ENCODE measurements around the gene USP44. TPM values are rescaled to one million over a fixed set of nuclear protein-coding genes. Genes with fewer than 3 reads are reported as not detected.
A peak's percentile ranks its signal among the peaks of the same experiment; 100 is the strongest.

USP44 gene
- total RNA-seq, 1 experiment from 2014 or later = 0.17 TPM

DNA sequence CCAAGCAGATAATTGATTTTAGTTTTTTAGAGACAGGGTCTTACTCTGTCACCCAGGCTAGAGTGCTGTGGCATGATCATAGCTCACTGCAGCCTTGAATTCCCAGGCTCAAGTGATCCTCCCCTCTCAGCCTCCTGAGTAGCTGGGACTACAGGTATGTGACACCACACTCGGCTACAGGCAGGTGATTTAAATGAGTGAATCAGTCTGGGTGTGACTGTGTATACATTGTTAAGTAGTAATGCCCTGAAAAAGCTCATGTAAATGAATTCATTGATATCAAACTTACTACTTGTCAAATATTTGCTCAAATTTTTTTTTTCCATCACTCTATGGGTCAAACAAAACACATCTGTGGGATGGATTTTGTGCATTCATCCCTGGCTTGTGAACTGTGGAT, 6.3 kb upstream of the USP44 start:
- ATAC-seq = no peak
- BruUV-seq (replicated peaks) = no TSS peak
- Histone ChIP-seq H3K27ac (ENCODE audit: low read depth, low read length) (no peak overlapping the region), H3K79me2 (ENCODE audit: insufficient read depth, low read length) (no peaks in the 10 kb centered on the region), H4K20me1 (ENCODE audit: insufficient read depth) (no peaks in the 10 kb centered on the region), H3K9me3 (ENCODE audit: control insufficient read depth in 1 of 2, insufficient read depth in 1 of 2, low read depth in 1 of 2, low read length in 2 of 2) (no peaks in the 10 kb centered on the region), H3K4me1 (ENCODE audit: control insufficient read depth in 1 of 2, insufficient read depth in 2 of 2, low read length in 2 of 2) (no peaks in the 10 kb centered on the region), H2AFZ (ENCODE audit: low read depth, low read length, poor library complexity, severe bottlenecking) (no peak overlapping the region), H3K27me3 (ENCODE audit: insufficient read depth, low read length) (no peaks in the 10 kb centered on the region), H3K36me3 (ENCODE audit: control insufficient read depth in 1 of 2, insufficient read depth in 2 of 2, low read length in 2 of 2) (no peaks in the 10 kb centered on the region), H3K9ac (ENCODE audit: low read length) (no peak overlapping the region), H3K4me3 (replicated peaks in 1 of 2; ENCODE audit: low read depth in 1 of 2, low read length in 2 of 2) (no peak overlapping the region), H3K9me2 (ENCODE audit: insufficient read depth) (no peaks in the 10 kb centered on the region), H3K4me2 (ENCODE audit: low read length) (no peak overlapping the region)
- intact Hi-C loops (cut with micrococcal nuclease) = no loop called here
- POLR2A ChIA-PET = no interaction called here
- DNase-seq (ENCODE audit: low read depth, low spot score) = no peak
- RAD21 ChIA-PET (ENCODE audit: low non-redundant PET in 1 of 2, low total read pairs in 2 of 2, uncharacterized antibody in 2 of 2, unreplicated experiment in 2 of 2) = no interaction called here
- no peak for TF ChIP-seq ZNF274 (IDR thresholded peaks at IDR 0.05; ENCODE audit: low read depth, low read length)
- CTCF ChIA-PET = interaction anchor here (2.0 kb wide), 1 partner anchor 17 kb away, joined by 9 read pairs; no protein-coding TSS in a partner anchor

GRCh38 chr12:95554532-95555071, 3.3 kb upstream of the USP44 start:
- Histone ChIP-seq H3K4me3 (replicated peaks in 1 of 2; ENCODE audit: low read depth in 1 of 2, low read length in 2 of 2) (no peak overlapping the region), H3K9me2 (ENCODE audit: insufficient read depth) (no peaks in the 10 kb centered on the region), H3K4me1 (ENCODE audit: control insufficient read depth in 1 of 2, insufficient read depth in 2 of 2, low read length in 2 of 2) (no peaks in the 10 kb centered on the region), H3K9me3 (ENCODE audit: control insufficient read depth in 1 of 2, insufficient read depth in 1 of 2, low read depth in 1 of 2, low read length in 2 of 2) (no peaks in the 10 kb centered on the region), H3K27ac (ENCODE audit: low read depth, low read length) (no peak overlapping the region), H3K36me3 (ENCODE audit: control insufficient read depth in 1 of 2, insufficient read depth in 2 of 2, low read length in 2 of 2) (no peaks in the 10 kb centered on the region), H3K9ac (ENCODE audit: low read length) (no peak overlapping the region), H3K27me3 (ENCODE audit: insufficient read depth, low read length) (no peaks in the 10 kb centered on the region), H3K4me2 (ENCODE audit: low read length) (no peak overlapping the region), H2AFZ (ENCODE audit: low read depth, low read length, poor library complexity, severe bottlenecking) (peak overlapping the region; percentile 45), H3K79me2 (ENCODE audit: insufficient read depth, low read length) (no peaks in the 10 kb centered on the region), H4K20me1 (ENCODE audit: insufficient read depth) (no peaks in the 10 kb centered on the region)
- no TSS peak for BruUV-seq (replicated peaks)
- intact Hi-C loops (cut with micrococcal nuclease) = no loop called here
- ATAC-seq (no peak), DNase-seq (ENCODE audit: low read depth, low spot score) (no peak)
- POLR2A ChIA-PET = no interaction called here
- CTCF ChIA-PET = interaction anchor here (1.5 kb wide), 1 partner anchor 20 kb away, joined by 11 read pairs; no protein-coding TSS in a partner anchor
- RAD21 ChIA-PET (ENCODE audit: low non-redundant PET in 1 of 2, low total read pairs in 2 of 2, uncharacterized antibody in 2 of 2, unreplicated experiment in 2 of 2) = no interaction called here
- TF ChIP-seq YY1 (IDR thresholded peaks at IDR 0.05; ENCODE audit: extremely low read depth, insufficient replicate concordance, low read depth, low read length) (no peak), POLR2A (IDR thresholded peaks at IDR 0.05; ENCODE audit: borderline replicate concordance, extremely low read depth, insufficient read depth, insufficient read length) (no peak), EZH2 (IDR thresholded peaks at IDR 0.05) (no peak)
